Spinal cord (tissue), 10 donors: ENCODE data around the gene GTSF1L. TPM values are rescaled to one million over a fixed set of nuclear protein-coding genes. Genes with fewer than 3 reads are reported as not detected.

ENCODE experiments used
- DNase-seq, 6 donors: peaks; one replicate each; pipeline versions ENCODE4 v3.0.0 to v3.0.0-alpha.2; 2013 to 2015; ENCODE audit warnings: low spot score in 6 of 6, low read depth in 4 of 6
- H3K27ac ChIP-seq: one replicate; pipeline ENCODE4 v1.5.1; 2013; ENCODE audit warnings: low read depth, low read length, control low read depth
- H3K27me3 ChIP-seq: one replicate; pipeline ENCODE4 v1.6.1; 2013; ENCODE audit warnings: low read length; ENCODE audit not compliant: control insufficient read depth, insufficient read depth
- H3K36me3 ChIP-seq: one replicate; pipeline ENCODE4 v1.6.1; 2013; ENCODE audit warnings: low read length; ENCODE audit not compliant: control insufficient read depth, insufficient read depth
- H3K4me1 ChIP-seq: one replicate; pipeline ENCODE4 v1.6.1; 2013; ENCODE audit warnings: low read length; ENCODE audit not compliant: control insufficient read depth, insufficient read depth
- H3K4me3 ChIP-seq: one replicate; pipeline ENCODE4 v1.5.1; 2013; ENCODE audit warnings: low read depth, low read length, control low read depth
- H3K9me3 ChIP-seq: one replicate; pipeline ENCODE4 v1.6.1; 2013; ENCODE audit warnings: low read length; ENCODE audit not compliant: control insufficient read depth, insufficient read depth
- WGBS: methylation state at CpG from one replicate; pipeline ENCODE4 v1.1.5; 2013; ENCODE audit warnings: missing lambda C conversion rate; ENCODE audit not compliant: insufficient coverage; 5-methylcytosine and 5-hydroxymethylcytosine counted together
- polyA plus RNA-seq, 2 donors: library from polyadenylated mRNA; unstranded; fragments of 120-200 nt; gene quantifications; one replicate each; pipeline ENCODE4 v1.2.1, GENCODE V29; 2013; ENCODE audit not compliant: insufficient read length in 2 of 2
- total RNA-seq, 2 donors: library from RNA; depleted of rRNA in 1 of 2; stranded (reverse); fragments of 120-200 nt in 1 of 2; fragments of >200 nt in 1 of 2; gene quantifications; one replicate each; pipeline versions ENCODE4 v1.2.3 to v1.2.4, GENCODE V29; 2013 to 2014
- donor health status: healthy.

GTSF1L gene
- total and polyA plus RNA-seq, 4 donors = 0.40 TPM; not detected in 3

DNA sequence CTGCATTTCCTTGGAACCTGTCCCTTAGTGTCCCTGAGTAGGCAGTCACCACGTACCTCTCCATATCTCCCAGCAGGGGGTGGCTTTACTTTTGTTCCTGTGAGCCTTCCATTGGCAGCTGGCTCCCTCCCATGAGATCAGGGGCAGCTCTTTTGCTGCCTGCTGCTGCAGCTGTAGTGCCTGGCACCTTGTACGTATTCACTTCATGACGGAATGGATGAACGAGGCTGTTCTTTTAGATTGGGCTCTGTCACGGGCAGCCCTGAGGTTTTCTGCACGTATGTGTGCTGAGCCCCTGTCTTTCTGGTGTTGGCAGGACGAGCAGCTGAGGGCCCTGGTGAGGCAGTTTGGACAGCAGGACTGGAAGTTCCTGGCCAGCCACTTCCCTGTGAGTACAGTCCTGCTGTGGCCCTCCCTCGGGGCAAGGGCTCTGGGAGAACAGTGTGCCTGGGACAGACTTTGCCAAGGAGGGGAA is 45.3 kb downstream of the GTSF1L start:
- H3K4me3 ChIP-seq = no peak overlapping the region
- DNase-seq = peak in 2 of 6 donors; percentile 11 to 23
- 48% methylated on average over 8 of the region's 8 CpGs for WGBS

DNA sequence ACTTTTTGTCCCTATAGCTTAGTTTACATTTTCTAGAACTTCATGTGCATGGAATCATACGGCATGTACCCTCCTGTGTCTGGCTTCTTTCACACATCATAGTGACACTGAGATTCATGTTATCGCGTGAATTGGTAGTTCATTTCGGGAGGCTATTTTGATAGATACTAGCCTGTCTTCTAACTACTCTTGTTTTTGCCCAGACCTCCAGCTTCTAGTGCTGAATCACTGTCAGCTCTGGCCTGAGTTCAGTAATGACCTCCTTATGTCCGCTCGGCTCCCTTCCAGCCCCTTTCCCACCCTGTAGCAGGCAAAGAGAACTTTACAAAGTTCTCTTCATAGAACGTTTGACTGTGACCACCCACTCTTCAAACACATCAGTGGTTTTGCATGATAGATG is 45.8 kb downstream of the GTSF1L start:
- peaks cover 4% of the 10 kb centered on the region for H3K4me1 ChIP-seq
- H3K36me3 ChIP-seq = no peaks in the 10 kb centered on the region
- DNase-seq = no peak
- H3K27ac ChIP-seq = no peak overlapping the region
- no peaks in the 10 kb centered on the region for H3K9me3 ChIP-seq
- no peaks in the 10 kb centered on the region for H3K27me3 ChIP-seq
- 87% methylated on average over 3 of the region's 7 CpGs for WGBS
- no peak overlapping the region for H3K4me3 ChIP-seq

More for the DNA sequence above, 45.3 kb downstream of the GTSF1L start:
- H3K27ac ChIP-seq = no peak overlapping the region
- no peaks in the 10 kb centered on the region for H3K27me3 ChIP-seq
- H3K9me3 ChIP-seq = no peaks in the 10 kb centered on the region
- peaks cover 4% of the 10 kb centered on the region for H3K4me1 ChIP-seq
- peaks cover 3% of the 10 kb centered on the region for H3K36me3 ChIP-seq

DNA sequence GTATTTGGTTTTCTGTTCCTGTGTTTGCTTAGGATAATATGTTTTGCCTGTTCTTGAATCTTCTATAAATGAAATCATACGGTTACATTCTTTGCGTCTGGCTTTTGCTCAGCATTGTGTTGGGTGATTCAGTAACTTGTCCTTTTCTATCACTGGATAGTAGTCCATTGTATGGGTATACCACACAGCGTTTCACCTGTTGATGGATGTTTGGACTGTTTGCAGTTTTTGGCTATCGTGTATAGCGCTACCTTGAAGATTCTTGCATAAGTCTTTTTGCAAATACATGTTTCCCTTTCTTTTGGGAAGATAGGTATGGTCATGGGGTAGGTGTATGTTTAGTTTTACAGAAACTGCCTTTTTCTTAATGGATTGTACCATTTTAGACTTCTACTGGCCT is 50.4 kb downstream of the GTSF1L start:
- H3K9me3 ChIP-seq = no peaks in the 10 kb centered on the region
- no peaks in the 10 kb centered on the region for H3K36me3 ChIP-seq
- H3K27ac ChIP-seq = no peak overlapping the region
- H3K4me1 ChIP-seq = peaks cover under 1% of the 10 kb centered on the region
- 100% methylated on average over 3 of the region's 5 CpGs for whole genome bisulfite sequencing
- no peak overlapping the region for H3K4me3 ChIP-seq
- no peak for DNase-seq
- H3K27me3 ChIP-seq = no peaks in the 10 kb centered on the region

Other genes starting within 250 kb of the GTSF1L start
- gene L3MBTL1, start 219.3 kb downstream of the GTSF1L start, total RNA-seq = 10 to 100 TPM; 22.1 to 24.9 TPM
- gene L3MBTL1, start 219.3 kb downstream of the GTSF1L start, polyA plus RNA-seq = 10 to 100 TPM; 34.1 to 52.8 TPM
- gene SGK2, start 168.0 kb downstream of the GTSF1L start, total RNA-seq = 10 to 100 TPM in 1 of 2 donors, 1 to 10 TPM in 1; 6.4 to 20.7 TPM
- 10 to 100 TPM; 10.4 to 14.5 TPM for gene SGK2, start 168.0 kb downstream of the GTSF1L start, polyA plus RNA-seq
- 10 to 100 TPM; 49.0 to 67.3 TPM for gene IFT52, start 136.1 kb downstream of the GTSF1L start, total RNA-seq
- 10 to 100 TPM; 58.3 to 59.8 TPM for gene IFT52, start 136.1 kb downstream of the GTSF1L start, polyA plus RNA-seq
- gene MYBL2, start 59.9 kb downstream of the GTSF1L start, total RNA-seq = 1 to 10 TPM; 1.9 to 6.9 TPM
- gene MYBL2, start 59.9 kb downstream of the GTSF1L start, polyA plus RNA-seq = 10 to 100 TPM; 13.8 to 14.8 TPM
- gene TOX2, start 187.8 kb upstream of the GTSF1L start, total RNA-seq = 1 to 10 TPM; 1.2 to 2.8 TPM
- 10 to 100 TPM; 15.1 to 15.4 TPM for gene TOX2, start 187.8 kb upstream of the GTSF1L start, polyA plus RNA-seq